ENCODE measurements around the gene ECT2.
"Not testable (repeated sequence)": the region's sequence is repeated elsewhere in the genome, so short reads cannot be mapped to it uniquely, and the experiment has no call there.

ECT2 gene

DNA sequence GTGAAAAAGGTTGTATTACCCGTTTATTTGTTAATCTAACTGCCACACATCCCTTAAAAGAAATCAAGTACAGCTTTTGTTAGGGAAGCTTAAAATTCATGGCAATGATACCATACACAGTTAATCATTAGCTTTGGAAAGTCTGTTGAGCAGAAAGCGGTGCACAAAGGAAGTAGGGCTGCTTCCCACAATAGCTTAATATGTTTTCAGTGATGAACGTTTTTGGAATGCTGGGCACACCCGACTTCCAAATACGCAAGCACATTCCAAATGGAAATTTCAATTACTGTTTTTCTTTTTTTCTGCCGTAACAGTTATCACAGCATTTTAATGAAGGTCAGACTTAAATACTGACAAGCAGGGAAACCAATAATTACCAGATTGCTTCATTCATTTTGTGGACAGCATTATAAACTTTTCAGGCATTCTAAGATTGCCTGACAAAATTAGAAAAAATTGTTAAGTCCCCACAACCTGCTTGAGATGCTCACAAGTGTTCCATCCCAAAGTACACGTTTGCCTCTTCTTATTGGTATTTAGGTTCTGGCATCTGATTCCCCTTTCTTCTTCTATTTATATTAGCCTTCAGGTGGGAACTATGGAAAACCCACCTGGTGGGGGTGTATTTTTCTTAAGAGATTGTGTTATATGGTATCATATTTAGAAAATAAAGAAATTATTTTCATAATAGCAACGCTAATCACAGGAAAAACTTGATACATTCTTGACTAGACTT lies 1.1 kb upstream of the ECT2 start:
- FAIRE-seq, result no peak

DNA sequence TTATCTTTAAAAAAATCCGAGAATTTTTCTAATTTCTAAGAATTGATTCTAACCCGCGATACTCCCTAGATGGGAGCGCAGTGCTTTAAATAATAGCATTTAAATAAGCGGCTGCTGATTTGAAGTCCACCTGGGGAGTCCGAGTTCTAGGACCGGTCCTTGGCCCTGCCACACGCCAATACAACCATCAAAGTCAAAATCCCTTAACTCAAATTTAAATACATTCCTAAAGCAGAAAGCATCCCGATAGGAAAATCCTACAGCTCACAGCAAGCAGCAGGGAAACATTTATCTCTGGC lies 508 bp upstream of the ECT2 start:
- no peak for FAIRE-seq

- no peak for FAIRE-seq
Observed at GRCh38 chr3:172751175-172751704, 714 bp downstream of the ECT2 start.

GRCh38 chr3:172752651-172753050 lies 2.1 kb downstream of the ECT2 start:
- FAIRE-seq, result no peak

DNA sequence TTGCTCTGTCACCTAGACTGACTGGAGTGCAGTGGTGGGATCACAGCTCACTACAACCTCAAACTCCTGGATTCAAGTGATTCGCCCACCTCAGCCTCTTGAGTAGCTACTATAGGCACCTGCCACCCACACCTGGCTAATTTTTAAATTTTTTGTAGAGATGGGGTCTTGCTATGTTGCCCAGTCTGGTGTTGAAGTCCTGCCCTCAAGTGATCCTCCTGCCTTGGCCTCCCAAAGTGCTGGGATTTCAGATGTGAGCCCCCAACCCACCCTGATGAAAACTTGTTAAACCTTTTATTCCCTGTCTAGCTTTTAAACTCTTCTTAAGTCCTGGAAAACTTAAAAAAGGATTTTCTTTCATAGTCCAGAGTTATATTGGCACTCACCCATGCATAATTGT lies 2.6 kb downstream of the ECT2 start:
- FAIRE-seq, result no peak

DNA sequence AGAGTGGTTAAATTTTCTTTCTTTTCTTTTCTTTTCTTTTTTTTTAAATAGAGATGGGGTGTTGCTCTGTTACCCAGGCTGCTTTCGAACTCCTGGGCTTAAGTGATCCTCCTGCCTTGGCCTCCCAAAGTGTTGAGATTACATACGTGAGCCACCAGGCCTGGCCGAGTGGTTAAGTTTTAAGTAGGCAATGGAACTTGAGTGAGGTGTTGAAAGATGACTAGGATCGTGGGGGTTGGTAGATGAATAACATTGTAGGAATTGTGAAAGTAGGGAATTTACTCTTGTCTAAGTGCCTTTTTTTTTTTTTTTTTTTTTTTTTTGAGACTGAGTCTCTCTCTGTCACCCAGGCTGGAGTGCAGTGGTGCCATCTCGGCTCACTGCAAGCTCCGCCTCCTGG lies 9.9 kb downstream of the ECT2 start:
- not testable (repeated sequence) for FAIRE-seq

DNA sequence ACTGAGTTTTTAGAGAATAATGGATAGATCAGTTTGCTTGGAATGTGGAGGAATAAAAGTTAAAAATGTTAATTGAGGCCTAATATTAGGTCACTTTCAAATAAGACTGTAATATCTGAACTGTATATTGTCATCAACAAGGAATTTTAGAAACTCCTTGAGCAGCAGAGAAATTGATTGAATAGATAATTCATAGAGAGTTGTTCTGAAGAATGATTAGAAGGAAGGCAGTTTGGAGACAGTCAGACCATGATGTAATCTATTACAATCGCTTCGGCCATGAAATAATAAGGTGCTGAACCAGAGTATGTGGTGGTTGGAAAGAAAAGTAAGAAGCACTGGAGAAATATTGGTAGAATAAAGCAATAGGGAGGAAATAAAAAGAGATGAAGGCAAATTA lies 15.7 kb downstream of the ECT2 start:
- FAIRE-seq, result no peak

GRCh38 chr3:172766718-172767405 lies 16.3 kb downstream of the ECT2 start:
- FAIRE-seq, result no peak

GRCh38 chr3:172770382-172770781 lies 19.9 kb downstream of the ECT2 start:
- FAIRE-seq, result no peak

DNA sequence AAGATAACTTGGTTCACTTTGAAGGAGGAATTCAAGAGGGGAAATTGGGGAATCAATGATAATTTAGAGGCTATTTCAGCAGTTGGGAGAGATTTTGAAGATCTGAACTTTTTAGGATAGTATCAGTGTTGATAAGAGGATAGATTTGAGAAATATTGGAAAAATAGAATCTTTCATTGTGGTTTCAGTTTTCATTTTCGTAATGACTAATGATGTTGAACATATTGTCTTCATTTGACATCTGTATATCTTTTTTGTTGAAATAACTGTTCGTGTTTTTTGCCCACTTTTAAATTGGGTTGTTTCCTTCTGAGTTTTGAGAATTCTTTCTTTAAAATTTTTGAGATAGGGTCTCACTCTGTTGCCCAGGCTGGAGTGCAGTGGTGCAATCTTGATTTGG lies 21.1 kb downstream of the ECT2 start:
- FAIRE-seq, result no peak

- no peak for FAIRE-seq
Observed at GRCh38 chr3:172776049-172776717, 25.7 kb downstream of the ECT2 start.

GRCh38 chr3:172777901-172778300 lies 27.4 kb downstream of the ECT2 start:
- no peak for FAIRE-seq

GRCh38 chr3:172782235-172782634 lies 31.7 kb downstream of the ECT2 start:
- no peak for FAIRE-seq

GRCh38 chr3:172786036-172786435 lies 35.5 kb downstream of the ECT2 start:
- no peak for FAIRE-seq

- no peak for FAIRE-seq
Observed at GRCh38 chr3:172787019-172787418, 36.5 kb downstream of the ECT2 start.

DNA sequence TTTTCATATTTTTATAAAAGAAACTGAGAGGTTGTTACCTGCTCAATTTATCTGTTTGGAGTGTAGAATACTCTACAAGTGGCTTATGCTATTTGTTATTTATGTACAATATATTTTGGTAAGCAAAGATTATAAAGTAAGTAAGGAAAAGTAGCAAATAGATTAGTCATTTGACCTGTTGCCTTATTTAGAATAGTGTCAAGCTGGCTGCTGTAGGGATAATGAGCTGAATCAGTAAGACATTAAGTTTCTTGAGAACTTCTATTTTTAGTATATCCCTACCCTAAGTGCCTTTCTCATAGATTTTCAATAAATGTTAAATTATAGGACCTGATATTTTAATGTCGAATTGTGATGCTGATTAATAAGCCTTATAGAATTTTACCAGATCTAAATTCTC lies 37.2 kb downstream of the ECT2 start:
- FAIRE-seq, result no peak

DNA sequence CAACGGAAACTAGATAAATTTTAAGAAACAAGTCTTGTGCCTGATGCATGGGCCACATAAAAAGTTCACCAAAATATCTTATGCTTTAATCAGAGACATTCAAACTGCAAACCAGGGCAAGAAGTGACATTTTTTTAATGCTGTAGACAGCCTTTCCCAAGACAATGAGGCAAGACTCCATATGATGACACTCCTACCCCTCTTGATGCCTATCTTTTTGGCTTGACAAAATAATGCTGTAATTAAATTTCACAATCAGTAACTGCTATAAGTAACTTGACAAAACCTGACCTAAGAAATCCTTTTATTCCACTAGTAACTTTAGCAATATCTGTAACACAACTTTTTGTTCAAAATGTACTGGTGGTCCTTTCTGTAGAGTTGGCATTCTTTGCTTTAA lies 48.7 kb downstream of the ECT2 start:
- no peak for FAIRE-seq

DNA sequence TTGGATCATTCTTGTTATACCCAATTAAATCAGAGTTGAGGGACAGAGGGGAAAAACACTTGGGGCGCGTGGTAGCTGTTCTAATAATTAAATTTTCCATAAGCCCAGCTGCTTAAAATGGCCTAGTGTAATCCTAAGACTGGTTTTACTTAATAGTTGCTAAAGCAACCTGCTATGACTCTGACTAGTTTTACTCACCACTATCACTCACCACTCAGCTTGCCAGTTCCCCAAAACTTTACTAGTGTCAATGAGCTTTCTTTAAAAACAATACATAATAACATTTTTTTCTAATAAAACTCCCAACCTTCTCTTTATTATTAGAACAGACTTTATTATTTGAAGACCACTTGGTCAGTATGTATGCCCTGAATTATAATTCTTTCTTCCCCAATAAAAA lies 49.6 kb downstream of the ECT2 start:
- FAIRE-seq, result no peak

- FAIRE-seq, result no peak
Observed at GRCh38 chr3:172803489-172803888, 53.0 kb downstream of the ECT2 start.

GRCh38 chr3:172804323-172804722 lies 53.8 kb downstream of the ECT2 start:
- no peak for FAIRE-seq

- no peak for FAIRE-seq
Observed at GRCh38 chr3:172808969-172809546, 58.5 kb downstream of the ECT2 start.

- FAIRE-seq, result peak; percentile 10
Observed at GRCh38 chr3:172811099-172811498, 60.6 kb downstream of the ECT2 start.

DNA sequence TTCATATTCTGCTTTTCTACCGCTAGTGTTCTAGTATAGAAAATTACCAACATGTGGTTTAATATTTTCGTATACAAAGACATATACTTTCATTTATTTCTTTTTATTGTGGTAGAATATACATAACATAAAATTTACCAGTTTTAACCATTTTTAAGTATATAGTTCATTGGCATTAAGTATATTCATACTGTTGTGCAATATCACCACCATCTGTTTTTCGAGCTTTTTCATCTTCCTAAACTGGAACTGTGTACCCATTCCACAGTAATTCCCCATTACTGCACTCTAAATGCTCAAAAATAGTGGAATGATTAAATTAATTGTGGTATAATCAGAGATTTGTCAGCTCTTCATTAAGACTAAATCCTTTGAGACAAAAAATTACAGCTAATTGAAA lies 62.9 kb downstream of the ECT2 start:
- no peak for FAIRE-seq

GRCh38 chr3:172814738-172815137 lies 64.2 kb downstream of the ECT2 start:
- FAIRE-seq, result no peak
